HepG2 (cell line): ENCODE measurements around the gene ANXA6. TPM values are rescaled to one million over a fixed set of nuclear protein-coding genes. Genes with fewer than 3 reads are reported as not detected.

ENCODE experiments used
- ATAC-seq: fragments of 200-7000 bp; cut with Tn5 transposase; 3 replicates; pipeline ENCODE4 v1.9.1; 2020; ENCODE audit warnings: mild to moderate bottlenecking, moderate library complexity
- BruUV-seq: library from RNA; stranded (reverse); fragments of 400-500 nt; replicated peaks from 2 replicates; lab custom pipeline; 2021; lab: Mats Ljungman, UMichigan
- CTCF ChIA-PET: fragments of 300-600 bp; formaldehyde crosslinking; extraction: SDS; loops from one replicate; lab custom pipeline; 2021; ENCODE audit warnings: low total read pairs, inconsistent platforms, low intra/inter-chr PET ratio; lab: Yijun Ruan, JAX
- POLR2A ChIA-PET: fragments of 350-600 bp; sonication (Branson Sonifier 250); formaldehyde crosslinking; loops from one replicate; lab custom pipeline; 2020; ENCODE audit warnings: antibody characterized with exemption, inconsistent platforms; lab: Yijun Ruan, JAX
- DNase-seq: peaks from one replicate; pipeline ENCODE4 v3.0.0-alpha.2; 2015; ENCODE audit warnings: low spot score
- FAIRE-seq: peaks from 3 replicates; lab custom pipeline; 2011; peaks lifted over from hg19 to GRCh38; lab: Jason Lieb, UNC
- H2AFZ ChIP-seq: one replicate; pipeline ENCODE4 v1.6.1; 2011; ENCODE audit warnings: low read length, inconsistent platforms
- H3K27ac ChIP-seq: fragments of 300-600 bp; 3 replicates; pipeline ENCODE4 v1.8.0; 2011; ENCODE audit warnings: mixed run types, mild to moderate bottlenecking, mixed read lengths, low read length, inconsistent platforms; ENCODE audit not compliant: insufficient read depth; ENCODE audit errors: extremely low read length
- H3K27me3 ChIP-seq, 2 experiments: fragments of 200-600 bp in 1 of 2; 2 replicates in 1 of 2; 3 replicates in 1 of 2; pipeline versions ENCODE4 v1.6.0 to v1.8.0; 2011; ENCODE audit warnings: low read length in 2 of 2, mild to moderate bottlenecking in 2 of 2, moderate library complexity in 2 of 2, inconsistent platforms in 1 of 2; ENCODE audit not compliant: insufficient read depth in 2 of 2, control insufficient read depth in 1 of 2
- H3K36me3 ChIP-seq, 2 experiments: fragments of 200-600 bp in 1 of 2; replicated peaks in 1 of 2; 2 replicates in 1 of 2; 3 replicates in 1 of 2; pipeline versions ENCODE4 v1.5.1 to v1.8.0; 2011; ENCODE audit warnings: low read length in 2 of 2, inconsistent platforms in 1 of 2; ENCODE audit not compliant: insufficient read depth in 2 of 2, control insufficient read depth in 1 of 2
- H3K4me1 ChIP-seq: 2 replicates; pipeline ENCODE4 v1.5.1; 2012; ENCODE audit warnings: low read length, inconsistent platforms; ENCODE audit not compliant: insufficient read depth
- H3K4me2 ChIP-seq: 2 replicates; pipeline ENCODE4 v1.6.0; 2011; ENCODE audit warnings: low read depth, low read length, inconsistent platforms
- H3K4me3 ChIP-seq, 3 experiments: fragments of 200-600 bp in 1 of 3; sonication (generic), shearing (Covaris generic) in 1 of 3; replicated peaks in 1 of 3; 2 replicates each; pipeline ENCODE4 v1.5.1; 2011 to 2016; ENCODE audit warnings: low read length in 3 of 3, inconsistent platforms in 2 of 3, low read depth in 2 of 3, mild to moderate bottlenecking in 2 of 3, control low read depth in 1 of 3, mixed read lengths in 1 of 3; ENCODE audit not compliant: insufficient read depth in 1 of 3
- H3K79me2 ChIP-seq: one replicate; pipeline ENCODE4 v1.6.1; 2011; ENCODE audit warnings: low read length, inconsistent platforms; ENCODE audit not compliant: insufficient read depth
- H3K9ac ChIP-seq: 2 replicates; pipeline ENCODE4 v1.6.0; 2011; ENCODE audit warnings: mild to moderate bottlenecking, low read depth, low read length, inconsistent platforms; ENCODE audit not compliant: insufficient read depth
- H3K9me3 ChIP-seq: 2 replicates; pipeline ENCODE4 v1.5.1; 2012; ENCODE audit warnings: mild to moderate bottlenecking, low read length
- H4K20me1 ChIP-seq: 2 replicates; pipeline ENCODE4 v1.6.0; 2011; ENCODE audit warnings: inconsistent platforms, mild to moderate bottlenecking, low read length, moderate library complexity; ENCODE audit not compliant: insufficient read depth
- CAMTA2 ChIP-seq: sonication (generic); formaldehyde crosslinking; IDR thresholded peaks from 2 replicates; pipeline ENCODE4 v1.4.0; 2020; ENCODE audit warnings: mild to moderate bottlenecking, missing genetic modification reagents, borderline replicate concordance
- PPARG ChIP-seq: conservative IDR thresholded peaks from 2 replicates; pipeline ENCODE4 v1.6.1; 2016; ENCODE audit warnings: missing biosample characterization, missing genetic modification reagents
- RBFOX2 ChIP-seq: fragments of 200-400 bp; formaldehyde crosslinking; IDR thresholded peaks from 2 replicates; pipeline ENCODE4 v1.6.1; 2017; ENCODE audit warnings: low read depth, mild to moderate bottlenecking, low read length
- SIX1 ChIP-seq: sonication (generic); formaldehyde crosslinking; IDR thresholded peaks from 2 replicates; pipeline ENCODE4 v1.4.0; 2020; ENCODE audit warnings: missing genetic modification reagents, borderline replicate concordance
- SNAPC2 ChIP-seq: sonication (generic); formaldehyde crosslinking; IDR thresholded peaks from 2 replicates; pipeline ENCODE4 v1.8.1; 2022; ENCODE audit warnings: mild to moderate bottlenecking, missing genetic modification reagents
- TBX2 ChIP-seq: sonication (generic); formaldehyde crosslinking; IDR thresholded peaks from 2 replicates; pipeline ENCODE4 v1.5.0; 2020; ENCODE audit warnings: missing genetic modification reagents, mild to moderate bottlenecking, borderline replicate concordance
- YEATS4 ChIP-seq: sonication (generic); formaldehyde crosslinking; IDR thresholded peaks from 2 replicates; pipeline ENCODE4 v1.4.0; 2020; ENCODE audit warnings: missing genetic modification reagents, borderline replicate concordance
- WGBS: methylation state at CpG from one replicate; pipeline ENCODE4 v1.1.6; 2017; ENCODE audit warnings: low lambda C conversion rate; 5-methylcytosine and 5-hydroxymethylcytosine counted together
- in situ Hi-C: cut with HindIII; loops from 2 replicates; pipeline ENCODE4 v1.10.0; 2017; ENCODE audit warnings: low pct_unique_long_range_greater_than_20kb; ENCODE audit not compliant: extremely low pct_ligation_motif_present
- intact Hi-C: fragments of 100-400 bp; cut with micrococcal nuclease; formaldehyde crosslinking; loops from one replicate; pipeline ENCODE4 v1.10.0; 2022; ENCODE audit not compliant: unreplicated experiment
- polyA plus RNA-seq, 8 experiments: library from polyadenylated mRNA; depleted of rRNA in 3 of 8; stranded (reverse) in 7 of 8; unstranded in 1 of 8; fragments of >200 nt; fragmentation: Illumina TruSeq in 4 of 8; extraction: Trizol in 4 of 8; gene quantifications; 2 replicates each; pipeline versions ENCODE4 v1.2.1 to v1.2.3, GENCODE V29; 2011 to 2016; ENCODE audit warnings: low read depth in 4 of 8, missing spikeins in 1 of 8, mixed read lengths in 1 of 8; ENCODE audit not compliant: insufficient read depth in 1 of 8
- total RNA-seq, 5 experiments: library from RNA; depleted of rRNA; stranded (reverse); fragments of >200 nt; fragmentation: Illumina TruSeq; extraction: Trizol; gene quantifications; 2 replicates each; pipeline ENCODE4 v1.2.3, GENCODE V29; 2016; ENCODE audit warnings: low read depth in 1 of 5
- TF ChIP-seq, protein P1 (sequence below): sonication (generic); formaldehyde crosslinking; IDR thresholded peaks from 2 replicates; pipeline ENCODE4 v1.4.0; 2020; ENCODE audit warnings: missing genetic modification reagents, borderline replicate concordance
- TF ChIP-seq, protein P2 (sequence below): sonication (generic); formaldehyde crosslinking; IDR thresholded peaks from 2 replicates; pipeline ENCODE4 v1.4.0; 2020; ENCODE audit warnings: mild to moderate bottlenecking, missing genetic modification reagents

The ANXA6 gene
- total and polyA plus RNA-seq, 2 of the 13 experiments (the other 11 are each of a cell fraction or from before 2014, with no cell fraction given), result 103 to 125 TPM

DNA sequence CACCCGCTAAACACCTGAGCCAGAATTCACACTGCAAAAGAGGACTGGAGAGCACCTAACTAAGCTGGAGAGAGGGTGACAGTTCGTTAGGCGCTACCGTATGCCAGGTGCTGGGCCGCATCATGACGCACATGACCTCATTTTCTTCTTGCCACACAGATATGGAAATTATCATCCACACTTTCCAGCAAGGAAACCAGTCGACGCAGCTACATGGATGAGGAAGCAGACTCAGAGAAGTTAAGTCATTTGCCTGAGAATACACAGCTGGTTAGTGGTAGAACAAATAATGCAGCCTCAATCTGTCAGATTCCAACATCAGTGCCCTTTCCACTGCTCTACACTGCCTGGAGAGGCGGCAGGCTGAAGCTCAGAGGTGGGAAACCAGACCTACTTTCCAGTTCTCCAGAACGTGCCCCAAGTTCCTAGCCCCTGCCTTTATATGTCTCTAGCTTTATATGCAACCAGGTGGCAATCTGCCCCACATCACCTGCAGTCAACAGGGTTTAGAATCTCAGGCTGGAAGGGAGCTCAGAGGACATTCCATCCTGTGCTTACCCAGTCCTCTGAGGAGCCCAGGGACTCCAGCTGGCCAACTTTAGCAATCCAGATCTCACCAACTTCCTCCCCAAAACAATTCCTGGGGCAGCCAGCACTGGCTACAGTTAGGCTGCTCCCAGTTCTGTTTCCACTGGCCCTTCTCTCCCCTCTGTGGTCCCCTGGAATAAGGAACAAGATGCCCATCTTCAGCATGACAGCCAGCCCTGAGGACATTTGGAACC lies 85.5 kb downstream of the ANXA6 start (continued):
- no peak for TF ChIP-seq TBX2 (CRISPR knock-in tag)
- TF ChIP-seq PPARG (CRISPR knock-in tag), result no peak
- TF ChIP-seq CAMTA2, result no peak
- TF ChIP-seq SIX1 (CRISPR knock-in tag), result no peak
- TF ChIP-seq, protein P1, sequence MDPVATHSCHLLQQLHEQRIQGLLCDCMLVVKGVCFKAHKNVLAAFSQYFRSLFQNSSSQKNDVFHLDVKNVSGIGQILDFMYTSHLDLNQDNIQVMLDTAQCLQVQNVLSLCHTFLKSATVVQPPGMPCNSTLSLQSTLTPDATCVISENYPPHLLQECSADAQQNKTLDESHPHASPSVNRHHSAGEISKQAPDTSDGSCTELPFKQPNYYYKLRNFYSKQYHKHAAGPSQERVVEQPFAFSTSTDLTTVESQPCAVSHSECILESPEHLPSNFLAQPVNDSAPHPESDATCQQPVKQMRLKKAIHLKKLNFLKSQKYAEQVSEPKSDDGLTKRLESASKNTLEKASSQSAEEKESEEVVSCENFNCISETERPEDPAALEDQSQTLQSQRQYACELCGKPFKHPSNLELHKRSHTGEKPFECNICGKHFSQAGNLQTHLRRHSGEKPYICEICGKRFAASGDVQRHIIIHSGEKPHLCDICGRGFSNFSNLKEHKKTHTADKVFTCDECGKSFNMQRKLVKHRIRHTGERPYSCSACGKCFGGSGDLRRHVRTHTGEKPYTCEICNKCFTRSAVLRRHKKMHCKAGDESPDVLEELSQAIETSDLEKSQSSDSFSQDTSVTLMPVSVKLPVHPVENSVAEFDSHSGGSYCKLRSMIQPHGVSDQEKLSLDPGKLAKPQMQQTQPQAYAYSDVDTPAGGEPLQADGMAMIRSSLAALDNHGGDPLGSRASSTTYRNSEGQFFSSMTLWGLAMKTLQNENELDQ, result no peak
- TF ChIP-seq, protein P2, sequence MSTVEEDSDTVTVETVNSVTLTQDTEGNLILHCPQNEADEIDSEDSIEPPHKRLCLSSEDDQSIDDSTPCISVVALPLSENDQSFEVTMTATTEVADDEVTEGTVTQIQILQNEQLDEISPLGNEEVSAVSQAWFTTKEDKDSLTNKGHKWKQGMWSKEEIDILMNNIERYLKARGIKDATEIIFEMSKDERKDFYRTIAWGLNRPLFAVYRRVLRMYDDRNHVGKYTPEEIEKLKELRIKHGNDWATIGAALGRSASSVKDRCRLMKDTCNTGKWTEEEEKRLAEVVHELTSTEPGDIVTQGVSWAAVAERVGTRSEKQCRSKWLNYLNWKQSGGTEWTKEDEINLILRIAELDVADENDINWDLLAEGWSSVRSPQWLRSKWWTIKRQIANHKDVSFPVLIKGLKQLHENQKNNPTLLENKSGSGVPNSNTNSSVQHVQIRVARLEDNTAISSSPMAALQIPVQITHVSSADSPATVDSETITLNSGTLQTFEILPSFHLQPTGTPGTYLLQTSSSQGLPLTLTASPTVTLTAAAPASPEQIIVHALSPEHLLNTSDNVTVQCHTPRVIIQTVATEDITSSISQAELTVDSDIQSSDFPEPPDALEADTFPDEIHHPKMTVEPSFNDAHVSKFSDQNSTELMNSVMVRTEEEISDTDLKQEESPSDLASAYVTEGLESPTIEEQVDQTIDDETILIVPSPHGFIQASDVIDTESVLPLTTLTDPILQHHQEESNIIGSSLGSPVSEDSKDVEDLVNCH (CRISPR knock-in tag), result no peak

DNA sequence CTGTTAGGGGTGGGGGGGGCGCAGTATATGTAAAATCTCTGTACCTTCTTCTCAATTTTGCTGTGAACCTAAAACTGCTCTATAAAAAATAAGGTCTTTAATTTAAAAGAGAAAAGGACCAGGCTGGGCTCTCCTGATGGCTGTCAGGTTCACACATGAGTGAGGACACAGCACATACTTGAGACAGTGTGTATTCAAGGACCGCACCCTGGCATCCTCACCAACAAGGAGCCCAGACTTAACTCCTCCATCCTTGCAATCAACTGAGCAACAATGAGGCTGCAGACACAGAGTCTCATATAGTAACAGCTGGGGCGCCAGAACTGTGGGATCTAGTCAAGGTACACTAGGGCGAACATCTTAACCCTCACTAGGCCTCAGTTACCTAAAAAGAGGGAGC lies 86.6 kb downstream of the ANXA6 start:
- no peak for FAIRE-seq
- Histone ChIP-seq H3K4me2 (no peak overlapping the region), H2AFZ (no peak overlapping the region), H3K27ac (no peak overlapping the region), H3K79me2 (peaks cover 94% of the 10 kb centered on the region), H3K4me1 (peaks cover 39% of the 10 kb centered on the region), H3K9me3 (no peaks in the 10 kb centered on the region), H3K4me3 (no peak overlapping the region), H4K20me1 (peaks cover 66% of the 10 kb centered on the region), H3K9ac (no peak overlapping the region), H3K36me3 (peaks cover 10 to 42% of the 10 kb centered on the region in 2 experiments), H3K27me3 (no peaks in the 10 kb centered on the region)
- 96% methylated on average over 4 of the region's 4 CpGs for WGBS
- ATAC-seq, result no peak
- DNase-seq, result no peak
- ChIA-PET POLR2A (interaction anchor here (1.2 to 1.5 kb wide), 2 partner anchors 10 to 15 kb away, joined by 3 to 4 read pairs; partner anchors contain the start of gene TNIP1), CTCF (no interaction called here)
- intact Hi-C loops (no loop called here), in situ Hi-C loops (no loop called here)
- no TSS peak for BruUV-seq
- TF ChIP-seq SNAPC2 (CRISPR knock-in tag) (no peak), YEATS4 (no peak), RBFOX2 (no peak)
- TF ChIP-seq, all 625 proteins: peak for 0
